ENCODE measurements around the gene RBM4.

Gene RBM4

DNA sequence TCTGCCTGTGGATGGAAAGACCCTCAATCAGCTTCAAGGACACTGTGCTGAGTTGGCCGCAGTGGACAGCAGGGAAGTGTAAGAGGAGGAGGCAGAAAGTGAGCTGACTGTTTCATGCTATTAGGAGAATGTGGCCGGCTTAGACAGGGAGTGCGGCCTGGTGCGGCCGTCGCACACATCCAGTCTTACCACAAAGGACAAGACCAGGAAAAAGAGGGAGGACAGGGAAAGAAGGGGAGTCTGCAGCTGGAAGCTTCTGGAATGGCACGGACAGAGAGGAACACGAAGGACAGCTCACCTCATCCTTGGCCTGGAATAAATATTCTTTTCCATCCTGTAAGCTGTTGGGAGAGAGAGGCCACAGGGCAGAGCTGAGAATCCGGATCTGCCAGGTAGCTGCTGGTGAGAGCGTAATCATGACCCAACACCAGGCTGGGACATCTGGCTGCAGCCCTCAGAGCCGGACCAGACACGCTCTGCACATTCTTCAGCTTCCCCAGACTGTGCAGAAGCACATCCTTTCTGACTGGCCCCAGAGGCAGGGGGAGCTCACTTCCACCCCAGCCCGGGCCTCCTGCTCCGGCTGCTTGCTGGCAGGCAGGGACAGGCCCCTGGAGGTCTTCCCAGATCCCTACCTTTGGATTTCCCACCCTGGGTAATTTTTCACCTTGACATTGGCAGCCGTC is 47.7 kb downstream of the RBM4 start:
- TF ChIP-seq, protein P1, sequence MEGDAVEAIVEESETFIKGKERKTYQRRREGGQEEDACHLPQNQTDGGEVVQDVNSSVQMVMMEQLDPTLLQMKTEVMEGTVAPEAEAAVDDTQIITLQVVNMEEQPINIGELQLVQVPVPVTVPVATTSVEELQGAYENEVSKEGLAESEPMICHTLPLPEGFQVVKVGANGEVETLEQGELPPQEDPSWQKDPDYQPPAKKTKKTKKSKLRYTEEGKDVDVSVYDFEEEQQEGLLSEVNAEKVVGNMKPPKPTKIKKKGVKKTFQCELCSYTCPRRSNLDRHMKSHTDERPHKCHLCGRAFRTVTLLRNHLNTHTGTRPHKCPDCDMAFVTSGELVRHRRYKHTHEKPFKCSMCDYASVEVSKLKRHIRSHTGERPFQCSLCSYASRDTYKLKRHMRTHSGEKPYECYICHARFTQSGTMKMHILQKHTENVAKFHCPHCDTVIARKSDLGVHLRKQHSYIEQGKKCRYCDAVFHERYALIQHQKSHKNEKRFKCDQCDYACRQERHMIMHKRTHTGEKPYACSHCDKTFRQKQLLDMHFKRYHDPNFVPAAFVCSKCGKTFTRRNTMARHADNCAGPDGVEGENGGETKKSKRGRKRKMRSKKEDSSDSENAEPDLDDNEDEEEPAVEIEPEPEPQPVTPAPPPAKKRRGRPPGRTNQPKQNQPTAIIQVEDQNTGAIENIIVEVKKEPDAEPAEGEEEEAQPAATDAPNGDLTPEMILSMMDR (IDR thresholded peaks at IDR 0.05; ENCODE audit: low read length, missing control alignments) = no peak
- no peak for DNase-seq (ENCODE audit: low read depth)
- H3K4me3 ChIP-seq (replicated peaks; ENCODE audit: low read depth, low read length) = no peak overlapping the region

DNA sequence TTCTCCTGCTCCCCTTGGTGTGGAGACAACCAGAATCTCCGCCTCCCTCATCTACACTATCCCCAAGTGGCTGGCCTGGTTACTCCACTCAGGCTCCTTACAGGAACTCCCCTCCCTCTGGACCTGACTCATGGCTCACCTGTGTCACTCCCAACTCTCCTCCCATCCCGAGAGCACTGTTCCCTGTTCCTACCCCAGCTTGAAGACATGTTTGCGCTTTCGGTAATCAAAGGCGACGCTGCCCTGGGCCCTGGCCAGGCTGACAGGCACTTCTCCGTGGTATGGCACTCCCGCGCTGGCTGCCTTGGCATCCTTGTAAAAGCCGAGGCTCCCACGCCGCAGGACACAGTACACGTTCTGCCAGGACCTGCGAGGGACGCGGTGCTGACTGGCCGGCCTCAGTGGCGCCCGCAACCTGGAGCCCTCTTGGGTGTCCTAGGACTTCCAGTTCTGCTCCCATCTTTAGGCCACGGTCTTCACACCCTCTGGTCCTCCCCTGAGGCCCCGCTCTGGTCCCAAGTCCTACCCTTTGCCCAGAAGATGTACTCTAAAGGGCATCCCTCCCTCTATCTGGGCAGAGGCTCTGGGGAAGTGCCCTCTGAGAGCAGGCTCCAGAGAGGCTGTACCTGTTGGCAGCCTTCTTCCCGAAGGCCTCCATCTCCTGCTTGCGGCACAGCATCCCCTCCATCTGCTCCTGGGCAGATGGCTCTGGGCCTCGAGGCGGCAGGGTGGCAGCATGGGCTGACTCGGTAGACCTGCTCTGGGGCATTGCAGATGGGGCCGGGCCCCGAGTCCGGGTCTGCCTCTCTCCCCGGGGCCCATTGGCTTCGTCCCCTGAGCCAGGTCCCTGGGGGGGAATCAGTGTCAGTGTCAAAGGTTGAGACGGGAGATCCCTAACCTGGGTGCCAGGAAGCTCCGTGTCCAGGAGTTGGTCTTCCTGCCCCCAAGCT is 48.6 kb downstream of the RBM4 start:
- no peak for DNase-seq (ENCODE audit: low read depth)
- TF ChIP-seq, protein P1 (IDR thresholded peaks at IDR 0.05; ENCODE audit: low read length, missing control alignments) = no peak
- H3K4me3 ChIP-seq (replicated peaks; ENCODE audit: low read depth, low read length) = no peak overlapping the region

DNA sequence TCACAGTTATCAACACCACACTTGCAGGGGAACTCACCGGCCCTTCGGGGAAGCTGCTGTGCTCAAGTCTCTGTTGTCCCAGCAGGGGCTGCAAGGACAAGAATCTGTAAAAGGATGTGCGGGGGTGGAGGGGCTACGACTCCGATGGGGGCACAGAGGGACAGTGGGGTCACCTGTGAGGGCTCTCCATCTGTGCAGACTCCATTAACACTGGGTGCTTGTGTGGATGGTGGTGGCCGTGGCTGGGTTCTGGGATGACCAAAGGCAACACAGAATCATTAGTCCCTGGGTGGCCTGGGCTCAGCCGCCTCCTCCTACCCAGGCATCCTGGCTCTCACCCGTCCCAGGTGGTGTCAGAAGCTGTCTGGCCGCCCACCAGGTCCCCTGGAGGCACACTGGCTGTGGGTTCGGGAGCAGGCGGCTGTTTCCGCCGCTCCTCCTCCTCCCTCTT is 49.4 kb downstream of the RBM4 start:
- TF ChIP-seq, protein P1 (IDR thresholded peaks at IDR 0.05; ENCODE audit: low read length, missing control alignments) = no peak
- no peak overlapping the region for H3K4me3 ChIP-seq (replicated peaks; ENCODE audit: low read depth, low read length)
- no peak for DNase-seq (ENCODE audit: low read depth)

- no peak for DNase-seq (ENCODE audit: low read depth)
- TF ChIP-seq, protein P1 (IDR thresholded peaks at IDR 0.05; ENCODE audit: low read length, missing control alignments) = no peak
- H3K4me3 ChIP-seq (replicated peaks; ENCODE audit: low read depth, low read length) = no peak overlapping the region
Measured at GRCh38 chr11:66688561-66689534, 50.3 kb downstream of the RBM4 start.

DNA sequence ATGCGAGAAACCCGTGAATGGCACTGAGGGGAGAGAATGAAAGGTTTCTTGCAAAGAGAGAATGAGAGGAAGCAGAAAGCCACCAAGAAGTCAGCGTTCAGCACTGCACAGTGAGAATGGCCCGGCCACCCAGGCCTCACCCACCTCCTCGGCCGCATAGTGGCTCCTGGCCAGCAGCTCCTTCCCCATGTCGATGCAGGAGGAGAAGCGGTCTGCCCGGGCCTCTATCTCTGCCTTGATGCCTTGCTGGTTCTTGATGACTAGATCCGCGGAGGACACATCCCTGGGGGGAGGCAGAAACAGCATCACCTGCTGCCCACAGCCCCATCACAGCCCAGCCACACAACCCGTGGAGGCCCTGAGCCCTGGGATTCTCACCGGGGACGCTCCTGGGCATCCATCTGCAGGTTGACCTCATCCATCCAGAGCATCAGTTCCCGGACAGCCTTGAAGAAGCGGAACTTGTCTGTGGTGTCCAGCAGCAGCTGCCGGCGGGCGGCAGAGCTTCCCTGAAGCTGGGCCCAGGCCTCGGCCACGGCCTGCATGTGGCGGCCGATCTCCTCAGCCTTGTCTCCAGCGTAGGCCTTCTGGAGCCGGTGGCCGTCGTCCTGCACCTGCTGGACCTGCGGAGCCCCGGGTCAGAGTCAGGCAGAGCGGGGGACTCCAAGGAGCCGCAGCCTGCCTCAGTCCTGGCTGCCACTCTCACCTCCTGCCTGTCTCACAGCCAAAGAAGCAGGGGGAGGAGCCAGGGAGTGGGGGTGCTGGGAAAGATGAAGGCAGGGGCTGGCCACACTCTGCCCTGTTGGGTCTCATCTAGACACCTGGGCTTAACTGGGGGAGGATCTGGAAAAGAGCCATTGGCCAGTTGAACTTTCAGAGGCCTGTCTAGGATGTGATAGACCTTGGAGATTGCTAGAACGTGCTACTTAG is 51.4 kb downstream of the RBM4 start:
- no peak for DNase-seq (ENCODE audit: low read depth)
- TF ChIP-seq, protein P1 (IDR thresholded peaks at IDR 0.05; ENCODE audit: low read length, missing control alignments) = no peak
- no peak overlapping the region for H3K4me3 ChIP-seq (replicated peaks; ENCODE audit: low read depth, low read length)
